ENCODE results near the gene CFAP46.

- TF ChIP-seq CTCF (conservative IDR thresholded peaks at IDR 0.05; ENCODE audit: low read length) (no peak), EZH2phosphoT487 (IDR thresholded peaks at IDR 0.05; ENCODE audit: borderline replicate concordance) (no peak)
Observed at GRCh38 chr10:132914732-132915131, 27.6 kb downstream of the CFAP46 start.
